Panc1 (cell line): ENCODE data around the gene TPST2.

ENCODE experiments used
- CTCF ChIP-seq: fragments of 450-650 bp; IDR thresholded peaks from 2 replicates; pipeline ENCODE4 v1.5.1; 2017; ENCODE audit warnings: mild to moderate bottlenecking
- POLR2AphosphoS5 ChIP-seq: IDR thresholded peaks from 2 replicates; pipeline ENCODE4 v1.6.1; 2012; ENCODE audit warnings: mild to moderate bottlenecking, low read depth, low read length, moderate library complexity
- REST ChIP-seq, 2 experiments: IDR thresholded peaks; 2 replicates each; pipeline ENCODE4 v1.6.1; 2011 to 2012; ENCODE audit warnings: low read depth in 2 of 2, control low read depth in 1 of 2, low read length in 1 of 2, mild to moderate bottlenecking in 1 of 2, moderate library complexity in 1 of 2; ENCODE audit not compliant: insufficient read depth in 1 of 2
- SIN3A ChIP-seq: IDR thresholded peaks from 2 replicates; pipeline ENCODE4 v1.6.1; 2012; ENCODE audit warnings: low read depth, mild to moderate bottlenecking, low read length, moderate library complexity, borderline replicate concordance; ENCODE audit not compliant: insufficient read depth

- TF ChIP-seq CTCF (no peak), SIN3A (no peak), POLR2AphosphoS5 (no peak), REST (IDR thresholded peaks at IDR 0.05; ENCODE audit: insufficient read depth in 1 of 2, low read depth in 2 of 2, low read length in 1 of 2) (no peak)
These were observed 25.8 kb downstream of the TPST2 start for GRCh38 chr22:26564181-26564580.
